K562 (cell line): ENCODE measurements around the gene EPHA1. TPM values are rescaled to one million over a fixed set of nuclear protein-coding genes. Genes with fewer than 3 reads are reported as not detected.

ENCODE experiments used
- CTBP1 ChIP-seq: fragments of 450-650 bp; IDR thresholded peaks from 2 replicates; pipeline ENCODE4 v1.6.1; 2016; ENCODE audit warnings: borderline replicate concordance
- EP300 ChIP-seq: IDR thresholded peaks from 2 replicates; pipeline ENCODE4 v1.6.1; 2012; ENCODE audit warnings: low read length, improper control_type of control experiment
- NCOA6 ChIP-seq: fragments of 450-650 bp; IDR thresholded peaks from 2 replicates; pipeline ENCODE4 v1.6.1; 2017; ENCODE audit warnings: mild to moderate bottlenecking
- SPI1 ChIP-seq: IDR thresholded peaks from 2 replicates; pipeline ENCODE4 v1.6.1; 2011; ENCODE audit warnings: low read depth, low read length, control low read depth, borderline replicate concordance
- TGIF2 ChIP-seq: sonication (generic); formaldehyde crosslinking; IDR thresholded peaks from 2 replicates; pipeline ENCODE4 v1.8.1; 2022; ENCODE audit warnings: mild to moderate bottlenecking, missing genetic modification reagents, moderate library complexity
- XRCC5 ChIP-seq: fragments of 200-400 bp; formaldehyde crosslinking; IDR thresholded peaks from 2 replicates; pipeline ENCODE4 v1.6.1; 2017; ENCODE audit warnings: low read depth, mild to moderate bottlenecking, low read length
- ZFP1 ChIP-seq: fragments of 450-650 bp; formaldehyde crosslinking; IDR thresholded peaks from 2 replicates; pipeline ENCODE4 v1.4.0; 2020; ENCODE audit warnings: mild to moderate bottlenecking, mixed read lengths
- ZNF449 ChIP-seq: fragments of 250-450 bp; sonication (Bioruptor Pico); IDR thresholded peaks from 2 replicates; pipeline ENCODE4 v1.8.0; 2022; ENCODE audit warnings: moderate library complexity, mild to moderate bottlenecking, inconsistent platforms
- polyA plus RNA-seq, 8 experiments: library from polyadenylated mRNA; depleted of rRNA in 4 of 8; stranded (reverse) in 5 of 8; unstranded in 3 of 8; fragments of >200 nt; fragmentation: Nextera tagmentation in 2 of 8; fragmentation: Illumina TruSeq in 1 of 8; extraction: Ambion mirVana in 2 of 8; extraction: Trizol in 1 of 8; gene quantifications; 2 replicates each; pipeline versions ENCODE4 v1.2.1 to v1.2.3, GENCODE V29; 2011 to 2014; ENCODE audit warnings: inconsistent platforms in 1 of 8, missing spikeins in 1 of 8
- total RNA-seq, 7 experiments: library from RNA; depleted of rRNA in 6 of 7; stranded (reverse); fragments of >200 nt in 6 of 7; fragmentation: Illumina TruSeq in 2 of 7; extraction: Trizol in 2 of 7; gene quantifications; 2 replicates each; pipeline versions ENCODE4 v1.2.1 to v1.2.3, GENCODE V29; 2011 to 2021; ENCODE audit warnings: low replicate concordance in 1 of 7
- TF ChIP-seq, protein P1 (sequence below): fragments of 250-450 bp; sonication (Bioruptor Pico); IDR thresholded peaks from 2 replicates; pipeline ENCODE4 v1.8.0; 2021; ENCODE audit warnings: moderate library complexity, mild to moderate bottlenecking, inconsistent platforms
- TF ChIP-seq, protein P2 (sequence below): sonication (generic); formaldehyde crosslinking; IDR thresholded peaks from 2 replicates; pipeline ENCODE4 v1.8.1; 2023; ENCODE audit warnings: mild to moderate bottlenecking, missing genetic modification reagents, moderate library complexity
- TF ChIP-seq, protein P3 (sequence below): sonication (generic); formaldehyde crosslinking; IDR thresholded peaks from 2 replicates; pipeline ENCODE4 v1.8.1; 2023; ENCODE audit warnings: mild to moderate bottlenecking, missing genetic modification reagents

EPHA1 gene
- total and polyA plus RNA-seq, 9 of the 15 experiments (the other 6 are each of a cell fraction or from before 2014, with no cell fraction given) = 0.22 to 0.57 (median 0.32) TPM; not detected in 6

GRCh38 chr7:143385891-143386781, 22.5 kb downstream of the EPHA1 start (continued):
- TF ChIP-seq, protein P1, sequence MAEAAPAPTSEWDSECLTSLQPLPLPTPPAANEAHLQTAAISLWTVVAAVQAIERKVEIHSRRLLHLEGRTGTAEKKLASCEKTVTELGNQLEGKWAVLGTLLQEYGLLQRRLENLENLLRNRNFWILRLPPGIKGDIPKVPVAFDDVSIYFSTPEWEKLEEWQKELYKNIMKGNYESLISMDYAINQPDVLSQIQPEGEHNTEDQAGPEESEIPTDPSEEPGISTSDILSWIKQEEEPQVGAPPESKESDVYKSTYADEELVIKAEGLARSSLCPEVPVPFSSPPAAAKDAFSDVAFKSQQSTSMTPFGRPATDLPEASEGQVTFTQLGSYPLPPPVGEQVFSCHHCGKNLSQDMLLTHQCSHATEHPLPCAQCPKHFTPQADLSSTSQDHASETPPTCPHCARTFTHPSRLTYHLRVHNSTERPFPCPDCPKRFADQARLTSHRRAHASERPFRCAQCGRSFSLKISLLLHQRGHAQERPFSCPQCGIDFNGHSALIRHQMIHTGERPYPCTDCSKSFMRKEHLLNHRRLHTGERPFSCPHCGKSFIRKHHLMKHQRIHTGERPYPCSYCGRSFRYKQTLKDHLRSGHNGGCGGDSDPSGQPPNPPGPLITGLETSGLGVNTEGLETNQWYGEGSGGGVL (CRISPR knock-in tag) = no peak
- no peak for TF ChIP-seq EP300
- no peak for TF ChIP-seq NCOA6
- TF ChIP-seq CTBP1 = no peak
- TF ChIP-seq ZFP1 (CRISPR knock-in tag) = no peak
- TF ChIP-seq TGIF2 (CRISPR knock-in tag) = no peak
- TF ChIP-seq XRCC5 = no peak
- TF ChIP-seq, protein P2, sequence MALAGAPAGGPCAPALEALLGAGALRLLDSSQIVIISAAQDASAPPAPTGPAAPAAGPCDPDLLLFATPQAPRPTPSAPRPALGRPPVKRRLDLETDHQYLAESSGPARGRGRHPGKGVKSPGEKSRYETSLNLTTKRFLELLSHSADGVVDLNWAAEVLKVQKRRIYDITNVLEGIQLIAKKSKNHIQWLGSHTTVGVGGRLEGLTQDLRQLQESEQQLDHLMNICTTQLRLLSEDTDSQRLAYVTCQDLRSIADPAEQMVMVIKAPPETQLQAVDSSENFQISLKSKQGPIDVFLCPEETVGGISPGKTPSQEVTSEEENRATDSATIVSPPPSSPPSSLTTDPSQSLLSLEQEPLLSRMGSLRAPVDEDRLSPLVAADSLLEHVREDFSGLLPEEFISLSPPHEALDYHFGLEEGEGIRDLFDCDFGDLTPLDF (CRISPR knock-in tag) = no peak
- TF ChIP-seq SPI1 = peak; percentile 61; the same call in 1 of the 2 replicates
- TF ChIP-seq, protein P3, sequence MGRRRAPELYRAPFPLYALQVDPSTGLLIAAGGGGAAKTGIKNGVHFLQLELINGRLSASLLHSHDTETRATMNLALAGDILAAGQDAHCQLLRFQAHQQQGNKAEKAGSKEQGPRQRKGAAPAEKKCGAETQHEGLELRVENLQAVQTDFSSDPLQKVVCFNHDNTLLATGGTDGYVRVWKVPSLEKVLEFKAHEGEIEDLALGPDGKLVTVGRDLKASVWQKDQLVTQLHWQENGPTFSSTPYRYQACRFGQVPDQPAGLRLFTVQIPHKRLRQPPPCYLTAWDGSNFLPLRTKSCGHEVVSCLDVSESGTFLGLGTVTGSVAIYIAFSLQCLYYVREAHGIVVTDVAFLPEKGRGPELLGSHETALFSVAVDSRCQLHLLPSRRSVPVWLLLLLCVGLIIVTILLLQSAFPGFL (CRISPR knock-in tag) = no peak
- TF ChIP-seq ZNF449 (CRISPR knock-in tag) = no peak
